ENCODE data around the gene NTN4.

The NTN4 gene

GRCh38 chr12:95653771-95654546 lies 136.6 kb downstream of the NTN4 start:
- no peak for DNase-seq

GRCh38 chr12:95651681-95652080 lies 138.9 kb downstream of the NTN4 start:
- DNase-seq, result no peak

GRCh38 chr12:95648990-95649791 lies 141.4 kb downstream of the NTN4 start:
- DNase-seq, result no peak

GRCh38 chr12:95646781-95647190 lies 143.8 kb downstream of the NTN4 start:
- DNase-seq, result no peak

DNA sequence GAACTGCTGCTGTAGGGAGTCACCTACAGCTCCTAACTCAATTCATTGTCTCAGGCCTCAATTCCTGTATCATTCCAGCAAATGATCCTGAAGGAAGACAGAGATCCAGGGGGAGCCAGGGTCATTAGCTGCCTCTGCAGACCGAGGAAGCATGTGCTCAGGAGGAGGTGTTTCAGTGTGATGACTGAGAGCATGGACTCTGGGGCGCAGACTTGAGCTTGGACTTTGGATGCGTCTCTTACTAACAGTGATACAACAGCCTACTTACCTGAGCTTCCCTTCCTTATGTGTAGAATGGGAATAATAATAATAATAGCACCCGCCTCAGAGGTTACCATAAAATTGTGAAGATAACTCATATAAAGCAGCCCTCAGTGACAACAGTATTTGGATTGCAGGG lies 147.3 kb downstream of the NTN4 start:
- DNase-seq, result no peak

- DNase-seq, result no peak
These were observed 148.0 kb downstream of the NTN4 start for GRCh38 chr12:95642583-95642982.

GRCh38 chr12:95641299-95641952 lies 149.1 kb downstream of the NTN4 start:
- DNase-seq, result no peak

DNA sequence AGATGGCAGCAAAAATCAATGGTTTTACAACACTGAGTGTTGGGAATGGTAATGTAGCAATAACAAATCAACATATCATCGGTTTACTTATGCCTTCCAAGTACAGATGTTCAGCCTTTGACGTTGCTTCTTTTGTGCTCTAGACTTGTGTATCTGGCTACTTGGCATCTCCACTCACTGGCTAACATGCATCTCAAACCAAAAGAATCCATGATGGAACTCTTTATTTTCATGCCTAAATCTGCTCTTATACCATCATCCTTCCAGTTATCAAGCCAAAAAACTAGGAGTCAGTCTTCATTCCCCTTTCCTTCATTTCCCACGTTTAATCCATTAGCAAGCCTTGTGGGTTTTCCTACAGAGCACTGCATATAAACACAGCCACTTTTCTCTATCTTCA lies 150.0 kb downstream of the NTN4 start:
- no peak for DNase-seq

GRCh38 chr12:95637471-95638155 lies 153.0 kb downstream of the NTN4 start:
- DNase-seq, result no peak

DNA sequence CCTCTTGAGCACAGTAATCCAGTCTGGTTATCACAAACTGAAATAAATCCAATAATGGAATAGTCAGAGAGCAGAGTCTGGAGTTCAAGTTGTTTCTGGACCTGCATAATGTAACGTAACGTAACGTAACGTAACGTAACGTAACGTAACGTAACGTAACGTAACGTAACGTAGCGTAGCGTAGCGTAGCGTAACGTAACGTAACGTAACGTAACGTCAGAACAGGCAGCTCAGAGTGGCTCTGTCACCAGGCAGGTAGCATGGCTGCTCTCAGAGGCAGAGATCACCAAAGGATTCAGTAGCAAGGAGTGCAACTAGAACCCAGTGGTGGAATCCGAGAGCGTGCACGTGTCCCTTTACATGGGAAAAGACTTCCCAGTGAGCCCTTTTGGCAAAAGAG lies 153.6 kb downstream of the NTN4 start:
- DNase-seq, result no peak

DNA sequence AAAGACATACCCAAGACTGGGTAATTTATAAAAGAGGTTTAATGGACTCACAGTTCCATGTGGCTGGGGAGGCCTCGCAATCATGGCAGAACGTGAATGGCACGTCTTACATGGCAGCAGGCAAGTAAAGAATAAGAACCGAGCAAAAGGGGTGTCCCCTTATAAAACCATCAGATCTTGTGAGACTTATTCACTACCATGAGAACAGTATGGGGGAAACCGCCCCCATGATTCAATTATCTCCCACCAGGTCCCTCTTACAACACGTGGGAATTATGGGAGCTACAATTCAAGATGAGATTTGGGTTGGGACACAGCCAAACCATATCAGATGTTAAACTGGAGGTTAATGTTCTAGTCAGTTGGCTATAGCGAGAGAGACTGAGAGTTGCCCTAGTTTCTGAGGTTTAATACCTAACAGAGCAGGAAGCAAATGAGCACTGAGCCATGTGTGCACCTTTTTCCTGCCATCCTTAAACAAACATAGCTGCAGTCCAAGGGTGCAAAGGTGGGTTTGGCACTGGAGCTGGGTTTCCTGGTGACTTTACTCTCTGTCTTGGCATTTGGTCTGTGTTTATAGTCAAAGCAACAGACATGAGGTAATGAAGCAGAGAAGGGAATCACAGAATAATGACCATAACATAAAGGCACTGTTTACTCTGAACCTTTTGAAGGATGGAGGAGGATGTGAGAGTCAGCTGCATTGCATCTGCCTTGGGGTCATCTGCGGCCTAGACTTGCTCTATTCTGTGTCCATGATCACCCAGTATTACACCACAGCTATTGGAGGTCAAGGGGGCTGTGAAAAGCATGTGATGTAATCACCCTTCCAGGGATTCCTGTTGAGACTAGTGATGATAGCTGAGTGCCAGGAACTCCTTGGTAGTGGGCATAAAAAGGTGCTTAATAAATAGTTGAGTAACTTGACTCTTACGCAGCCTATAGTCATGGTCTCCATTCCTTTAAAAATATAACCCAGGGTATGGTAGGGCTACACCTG lies 155.6 kb downstream of the NTN4 start:
- DNase-seq, result no peak

GRCh38 chr12:95633732-95634465 lies 156.7 kb downstream of the NTN4 start:
- DNase-seq, result no peak

DNA sequence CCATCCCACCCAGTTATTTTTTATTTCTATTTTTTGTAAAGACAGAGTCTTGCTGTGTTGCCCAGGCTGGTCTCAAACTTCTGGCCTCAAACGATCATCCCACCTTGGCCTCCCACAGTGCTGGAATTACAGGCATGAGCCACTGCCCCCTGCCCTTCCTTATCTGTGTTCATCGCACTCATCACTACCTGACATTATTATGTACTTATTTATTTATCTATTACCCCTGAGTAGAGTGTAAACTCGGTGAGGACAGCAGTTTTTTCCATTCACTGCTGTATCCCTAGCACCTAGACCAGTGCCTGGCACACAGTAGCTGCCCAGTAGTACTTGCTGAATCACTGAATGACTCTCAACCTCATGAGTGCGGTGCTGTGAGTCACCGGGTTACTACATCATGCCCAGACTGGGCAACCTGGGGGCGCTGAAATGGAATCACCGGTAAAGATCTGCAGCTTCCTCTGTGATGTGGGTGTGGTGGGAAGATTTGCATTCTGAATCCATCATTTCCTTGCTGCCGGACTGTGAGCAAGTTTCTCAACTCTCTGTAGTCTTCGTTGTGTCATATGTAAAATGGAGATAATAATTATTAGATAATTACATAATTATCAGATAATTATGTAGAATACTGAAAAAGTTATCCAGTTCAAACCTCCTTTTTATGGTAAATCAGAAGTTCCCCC lies 157.4 kb downstream of the NTN4 start:
- DNase-seq, result no peak

DNA sequence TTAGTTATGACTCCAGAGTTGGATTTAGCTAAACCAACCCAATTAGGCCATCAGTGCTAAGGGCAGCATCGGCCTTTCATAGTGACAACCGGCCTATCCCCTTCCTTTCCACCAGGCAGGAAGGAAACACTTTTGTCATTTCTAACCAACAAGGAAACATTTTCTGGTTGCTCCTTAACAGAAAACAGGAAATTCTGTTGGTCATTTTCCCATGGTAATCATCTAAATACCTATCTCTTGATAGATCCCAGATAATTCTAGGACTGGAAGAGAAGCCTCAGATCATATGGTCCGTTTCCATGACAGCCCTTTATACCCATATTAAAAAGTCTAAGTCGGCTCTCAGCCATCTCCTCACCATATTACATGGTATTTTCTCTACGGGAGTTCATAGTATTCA lies 160.1 kb downstream of the NTN4 start:
- no peak for DNase-seq

DNA sequence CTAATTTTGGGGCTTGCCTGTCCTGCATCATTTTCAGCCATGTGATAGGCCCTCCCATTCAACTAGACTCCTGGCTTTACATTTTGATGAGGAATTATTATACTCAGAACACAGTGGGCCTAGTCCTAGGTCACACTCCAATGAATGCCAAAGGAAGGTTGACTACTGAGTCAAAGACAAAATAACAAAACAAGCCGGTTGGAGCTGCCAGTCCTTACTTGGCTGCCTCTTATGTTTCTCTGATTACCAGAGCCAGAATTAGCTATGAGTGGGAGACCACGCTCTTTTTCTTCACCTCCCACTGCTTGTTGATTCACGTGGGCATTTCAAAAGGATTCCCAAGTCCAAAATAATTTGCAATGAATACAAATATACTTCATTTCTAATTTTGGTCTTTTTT lies 161.2 kb downstream of the NTN4 start:
- DNase-seq, result no peak

DNA sequence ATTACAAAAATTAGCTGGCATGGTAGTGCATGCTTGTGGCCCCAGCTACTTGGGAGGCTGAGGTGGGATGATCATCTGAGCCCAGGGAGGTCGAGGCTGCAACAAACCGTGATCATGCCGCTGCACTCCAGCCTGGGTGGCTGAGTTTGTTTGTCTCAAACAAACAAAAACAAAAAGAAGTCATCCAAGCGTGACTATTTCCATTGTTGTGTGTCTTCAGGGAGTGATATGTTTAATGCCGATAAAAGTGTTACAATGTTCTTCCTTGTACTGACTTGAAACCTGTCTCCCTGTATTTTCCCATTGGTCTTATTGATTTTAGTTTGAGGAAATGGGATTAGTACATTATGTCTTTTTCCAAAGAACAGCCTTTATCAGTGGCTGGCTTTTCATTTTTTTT lies 163.7 kb downstream of the NTN4 start:
- DNase-seq, result no peak

DNA sequence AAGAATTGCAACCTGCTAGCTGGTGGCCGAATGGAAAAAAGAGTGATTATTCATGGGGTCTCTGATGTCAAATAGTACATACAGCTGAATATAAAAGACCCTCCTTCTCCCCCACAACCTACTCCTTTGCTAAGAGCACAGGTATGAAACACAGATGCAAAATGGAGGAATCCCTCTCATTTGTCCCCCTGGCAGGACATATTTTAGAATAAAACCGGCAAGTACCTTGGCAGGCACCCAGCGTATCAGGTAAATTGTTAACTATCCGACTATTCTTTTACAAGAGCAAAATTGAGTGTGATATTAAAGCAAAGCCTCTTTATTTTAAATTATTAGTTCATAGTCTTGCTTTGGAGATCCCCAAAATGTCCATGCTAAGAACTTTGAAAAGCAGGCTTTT lies 165.6 kb downstream of the NTN4 start:
- DNase-seq, result no peak

- no peak for DNase-seq
These were observed 166.0 kb downstream of the NTN4 start for GRCh38 chr12:95624589-95624988.

DNA sequence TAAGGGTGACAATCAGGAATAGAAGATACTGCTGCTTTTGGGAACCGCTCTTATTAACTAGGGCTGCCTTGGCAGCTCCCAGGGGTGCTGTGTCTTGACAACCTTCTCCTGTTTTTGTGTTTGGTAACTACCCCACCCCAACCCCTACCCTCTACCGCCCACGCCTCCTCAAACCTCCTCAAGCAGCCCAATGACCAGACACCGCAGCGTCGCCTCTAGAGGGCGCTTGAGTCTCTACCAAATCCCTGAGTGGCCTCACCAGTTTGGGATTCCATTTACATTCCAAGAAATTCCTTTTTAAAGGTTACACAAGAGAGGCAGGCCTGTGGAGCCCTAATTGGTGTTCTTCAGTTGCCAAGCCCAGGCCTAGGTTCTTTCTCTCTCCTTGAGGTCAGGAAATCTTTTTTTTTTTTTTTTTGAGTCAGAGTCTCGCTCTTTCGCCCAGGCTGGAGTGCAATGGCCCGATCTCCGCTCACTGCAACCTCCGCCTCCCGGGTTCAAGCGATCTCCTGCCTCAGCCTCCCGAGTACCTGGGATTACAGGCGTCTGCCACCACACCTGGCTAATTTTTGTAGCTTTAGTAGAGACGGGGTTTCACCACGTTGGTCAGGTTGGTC lies 166.9 kb downstream of the NTN4 start:
- DNase-seq, result no peak

DNA sequence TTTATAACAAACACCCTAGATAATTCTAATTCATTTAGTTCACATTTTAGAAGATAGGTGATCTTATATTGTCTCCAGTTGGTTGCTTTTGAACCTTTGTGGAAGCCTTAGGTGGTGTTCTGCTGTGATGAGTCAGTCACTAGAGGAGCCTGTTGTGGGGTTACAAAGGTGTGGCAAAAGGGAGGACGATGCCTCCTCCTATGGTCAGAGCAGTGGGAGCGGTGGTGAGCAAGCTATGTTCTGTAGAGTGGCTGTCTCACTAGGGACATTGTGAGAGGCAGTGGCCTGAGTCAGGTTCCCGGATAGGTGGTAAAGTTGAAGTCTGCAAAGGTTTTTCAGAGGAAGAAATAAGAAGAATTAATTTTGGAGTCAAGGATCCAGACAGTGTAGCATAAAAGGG lies 167.7 kb downstream of the NTN4 start:
- no peak for DNase-seq
